SKM-1 (cell line): ENCODE results near the gene PCIF1.
"Not testable (repeated sequence)": the region's sequence is repeated elsewhere in the genome, so short reads cannot be mapped to it uniquely, and the experiment has no call there.

Experiments used
- DNase-seq: peaks from one replicate; lab custom pipeline; 2025; ENCODE audit not compliant: unreplicated experiment; lab: John Stamatoyannopoulos, UW

PCIF1 gene

DNA sequence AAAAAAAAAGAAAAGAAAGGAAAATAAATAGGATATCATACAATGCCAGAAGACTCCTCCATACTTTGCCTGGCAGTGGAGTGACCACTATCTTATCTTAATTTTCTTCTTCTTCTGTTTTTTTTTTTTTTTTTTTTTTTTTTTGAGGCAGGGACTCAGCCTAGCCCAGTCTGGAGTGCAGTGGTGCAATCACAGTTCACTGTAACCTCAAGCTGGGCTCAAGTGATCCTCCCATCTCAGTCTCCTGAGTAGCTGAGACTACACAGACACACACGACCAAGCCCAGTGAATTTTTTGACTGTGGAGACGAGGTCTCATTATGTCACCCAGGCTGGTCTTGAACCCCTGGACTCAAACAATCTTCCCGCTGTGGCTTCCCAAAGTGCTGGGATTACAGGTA is 57.1 kb downstream of the PCIF1 start:
- DNase-seq, result peak; percentile 20

GRCh38 chr20:45993197-45993951 is 58.9 kb downstream of the PCIF1 start:
- peak; percentile 84 for DNase-seq

DNA sequence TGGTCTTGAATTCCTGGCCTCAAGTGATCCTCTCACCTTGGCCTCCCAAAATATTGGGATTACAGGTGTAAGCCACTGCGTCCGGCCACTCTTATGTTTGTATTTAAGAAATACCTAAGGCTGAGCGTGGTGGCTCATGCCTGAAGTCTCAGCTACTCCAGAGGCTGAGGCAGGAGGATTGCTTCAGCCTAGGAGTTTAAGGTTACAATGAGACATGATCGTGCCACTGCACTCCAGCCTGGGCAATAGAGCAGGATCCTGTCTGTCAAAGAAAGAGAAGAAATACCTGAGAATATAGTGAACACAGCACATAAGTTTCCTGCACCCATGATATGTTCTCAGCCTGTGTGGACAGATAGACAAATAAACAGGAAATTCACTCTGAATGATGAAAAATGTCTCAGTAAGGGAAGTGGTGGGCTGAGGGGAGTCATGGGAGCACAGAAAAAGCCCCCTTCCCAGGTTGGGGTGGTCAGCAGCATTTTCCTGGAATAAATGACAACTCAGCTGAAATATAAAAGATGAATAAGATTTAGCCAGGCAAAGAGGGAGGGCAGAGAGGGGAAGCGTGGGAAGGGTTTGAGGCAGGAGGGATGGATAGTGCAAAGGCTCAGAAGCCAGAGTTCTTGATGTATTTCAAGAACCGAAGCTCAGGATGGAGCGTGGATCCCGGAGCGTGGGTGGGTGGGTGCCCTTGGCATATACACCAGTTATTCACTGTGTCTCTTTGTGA is 60.4 kb downstream of the PCIF1 start:
- no peak for DNase-seq

DNA sequence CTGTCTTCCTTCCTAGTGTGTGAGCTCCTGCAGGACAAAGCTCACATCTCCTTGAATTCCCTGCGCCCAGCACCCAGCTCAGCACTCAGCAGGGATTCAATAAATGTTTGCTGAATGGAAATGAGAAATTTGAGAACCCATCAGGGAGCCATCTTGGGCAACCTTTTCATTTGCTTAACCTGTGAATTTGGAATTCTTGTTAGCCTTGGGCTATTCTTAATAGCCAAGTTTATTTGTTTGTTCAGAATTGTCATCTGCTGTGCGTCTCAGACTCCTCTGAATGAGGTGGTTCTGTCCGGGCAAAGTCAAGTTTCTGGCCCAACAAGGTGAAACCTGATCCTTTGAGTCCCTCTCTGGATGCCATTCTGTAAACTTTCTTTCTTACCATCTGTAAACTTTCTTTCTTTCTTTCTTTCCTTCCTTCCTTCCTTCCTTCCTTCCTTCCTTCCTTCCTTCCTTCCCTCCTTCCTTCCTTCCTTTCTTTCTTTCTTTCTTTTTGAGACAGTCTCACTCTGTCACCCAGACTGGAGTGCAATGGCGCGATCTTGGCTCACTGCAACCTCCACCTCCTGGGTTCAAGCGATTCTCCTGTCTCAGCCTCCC is 61.1 kb downstream of the PCIF1 start:
- not testable (repeated sequence) for DNase-seq

DNA sequence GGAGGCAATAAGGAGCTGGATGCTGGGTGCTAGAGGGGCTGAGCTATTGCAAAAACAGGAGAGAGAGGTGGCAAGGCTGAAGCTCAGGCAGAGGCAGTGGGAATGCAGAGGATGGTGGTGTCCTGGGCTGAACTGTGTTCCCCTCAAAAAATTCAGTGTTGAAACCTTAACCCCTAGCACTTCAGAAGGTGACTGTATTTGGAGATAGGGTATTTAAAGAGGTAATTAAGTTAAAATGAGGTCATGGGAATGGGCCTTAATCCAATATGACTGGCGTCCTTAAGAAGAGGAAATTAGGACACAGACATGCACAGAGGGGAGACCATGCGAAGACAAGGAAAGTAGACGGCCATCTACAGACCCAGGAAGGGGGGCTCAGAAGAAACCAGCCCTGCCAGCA is 62.7 kb downstream of the PCIF1 start:
- DNase-seq, result no peak
